GM23338 (cell line): Measurements from ENCODE around the gene KIF2A. TPM values are rescaled to one million over a fixed set of nuclear protein-coding genes. Genes with fewer than 3 reads are reported as not detected.

Experiments
- ATAC-seq: fragments of 200-7000 bp; cut with Tn5 transposase; 3 replicates; pipeline ENCODE4 v1.9.1; 2020
- DNase-seq: peaks from one replicate; pipeline ENCODE4 v3.0.0-alpha.2; 2015; ENCODE audit warnings: low spot score
- H2AFZ ChIP-seq: fragments of 200-600 bp; sonication (generic); 2 replicates; pipeline ENCODE4 v1.8.0; 2016; ENCODE audit warnings: antibody characterized with exemption, mild to moderate bottlenecking, moderate library complexity
- H3F3A ChIP-seq: fragments of 200-600 bp; sonication (generic); replicated peaks from 2 replicates; pipeline ENCODE4 v1.8.0; 2017; ENCODE audit warnings: antibody characterized with exemption, mixed run types, low read depth
- H3K27ac ChIP-seq: fragments of 200-600 bp; sonication (generic); 2 replicates; pipeline ENCODE4 v1.6.1; 2016; ENCODE audit warnings: low read depth
- H3K27me3 ChIP-seq: fragments of 200-600 bp; sonication (generic); 2 replicates; pipeline ENCODE4 v1.8.0; 2016; ENCODE audit warnings: mild to moderate bottlenecking, mixed run types, moderate library complexity; ENCODE audit not compliant: insufficient read depth
- H3K36me3 ChIP-seq: fragments of 200-600 bp; sonication (generic); 2 replicates; pipeline ENCODE4 v1.8.0; 2016; ENCODE audit warnings: mild to moderate bottlenecking; ENCODE audit not compliant: insufficient read depth
- H3K4me1 ChIP-seq: fragments of 200-600 bp; sonication (generic); 2 replicates; pipeline ENCODE4 v1.8.0; 2016; ENCODE audit warnings: mild to moderate bottlenecking, moderate library complexity; ENCODE audit not compliant: insufficient read depth
- H3K4me2 ChIP-seq: fragments of 200-600 bp; sonication (generic); 2 replicates; pipeline ENCODE4 v1.7.1; 2017; ENCODE audit warnings: mixed run types
- H3K4me3 ChIP-seq: fragments of 200-600 bp; sonication (generic); 2 replicates; pipeline ENCODE4 v1.6.1; 2016; ENCODE audit warnings: mixed run types
- H3K79me2 ChIP-seq: fragments of 200-600 bp; sonication (generic); replicated peaks from 2 replicates; pipeline ENCODE4 v1.8.0; 2017; ENCODE audit warnings: mild to moderate bottlenecking; ENCODE audit not compliant: insufficient read depth
- H3K9me2 ChIP-seq: fragments of 200-600 bp; sonication (generic); 2 replicates; pipeline ENCODE4 v1.8.0; 2017; ENCODE audit not compliant: insufficient read depth
- H4K20me1 ChIP-seq: fragments of 200-600 bp; sonication (generic); replicated peaks from 2 replicates; pipeline ENCODE4 v1.8.0; 2017; ENCODE audit warnings: mild to moderate bottlenecking; ENCODE audit not compliant: insufficient read depth
- H3K27ac Mint-ChIP-seq: 2 replicates; pipeline ENCODE4 v1.8.0; 2020; ENCODE audit warnings: inconsistent platforms, mild to moderate bottlenecking, moderate library complexity, mixed read lengths
- H3K27me3 Mint-ChIP-seq: 3 replicates; pipeline ENCODE4 v1.8.0; 2022; ENCODE audit warnings: low read depth, mild to moderate bottlenecking, moderate library complexity, mixed read lengths, inconsistent platforms; ENCODE audit not compliant: insufficient read depth, poor library complexity
- H3K36me3 Mint-ChIP-seq: 3 replicates; pipeline ENCODE4 v1.8.0; 2021; ENCODE audit warnings: low read depth, mild to moderate bottlenecking, inconsistent platforms, moderate library complexity, mixed read lengths
- H3K4me1 Mint-ChIP-seq: 3 replicates; pipeline ENCODE4 v1.8.0; 2020; ENCODE audit warnings: mild to moderate bottlenecking, inconsistent platforms, mixed read lengths
- H3K4me3 Mint-ChIP-seq: 3 replicates; pipeline ENCODE4 v1.8.0; 2021; ENCODE audit warnings: moderate library complexity, mild to moderate bottlenecking, inconsistent platforms, mixed read lengths
- H3K9me3 Mint-ChIP-seq: 3 replicates; pipeline ENCODE4 v1.8.0; 2020; ENCODE audit warnings: moderate library complexity, mild to moderate bottlenecking, inconsistent platforms, mixed read lengths
- CREB1 ChIP-seq: fragments of 250-450 bp; sonication (Bioruptor Pico); IDR thresholded peaks from 2 replicates; pipeline ENCODE4 v1.5.0; 2020; ENCODE audit warnings: low read depth, mild to moderate bottlenecking, moderate library complexity
- CTCF ChIP-seq, 2 experiments: fragments of 200-600 bp in 1 of 2; sonication (generic) in 1 of 2; conservative IDR thresholded peaks; 2 replicates each; pipeline versions ENCODE4 v1.5.1 to v1.6.1; 2016 to 2017; ENCODE audit warnings: antibody characterized with exemption in 2 of 2, low read depth in 2 of 2, mild to moderate bottlenecking in 2 of 2, moderate library complexity in 1 of 2
- EZH2phosphoT487 ChIP-seq: fragments of 200-600 bp; sonication (generic); IDR thresholded peaks from one replicate; pipeline ENCODE4 v1.8.1; 2018; ENCODE audit warnings: antibody characterized with exemption; ENCODE audit not compliant: unreplicated experiment
- JUNB ChIP-seq: IDR thresholded peaks from one replicate; pipeline ENCODE4 v1.6.1; 2016; ENCODE audit warnings: antibody characterized with exemption; ENCODE audit not compliant: unreplicated experiment
- NANOG ChIP-seq: IDR thresholded peaks from 2 replicates; pipeline ENCODE4 v1.6.1; 2016; ENCODE audit warnings: antibody characterized with exemption, borderline replicate concordance
- REST ChIP-seq: IDR thresholded peaks from one replicate; pipeline ENCODE4 v1.6.1; 2018; ENCODE audit warnings: antibody characterized with exemption; ENCODE audit not compliant: unreplicated experiment
- STAT1 ChIP-seq: IDR thresholded peaks from one replicate; pipeline ENCODE4 v1.6.1; 2016; ENCODE audit warnings: antibody characterized with exemption; ENCODE audit not compliant: unreplicated experiment
- ZNF114 ChIP-seq: fragments of 250-450 bp; sonication (Bioruptor Pico); IDR thresholded peaks from 2 replicates; pipeline ENCODE4 v1.5.0; 2020; ENCODE audit warnings: mild to moderate bottlenecking, moderate library complexity
- ZNF331 ChIP-seq: fragments of 250-450 bp; sonication (Bioruptor Pico); IDR thresholded peaks from 2 replicates; pipeline ENCODE4 v1.5.0; 2020; ENCODE audit warnings: low read depth, mild to moderate bottlenecking, moderate library complexity
- ZNF462 ChIP-seq: fragments of 250-450 bp; sonication (Bioruptor Pico); IDR thresholded peaks from 2 replicates; pipeline ENCODE4 v1.5.0; 2020; ENCODE audit warnings: mild to moderate bottlenecking, moderate library complexity
- polyA plus RNA-seq: library from polyadenylated mRNA; unstranded; fragments of >200 nt; fragmentation: Nextera tagmentation; extraction: Ambion mirVana; gene quantifications from 2 replicates; pipeline ENCODE4 v1.2.1, GENCODE V29; 2016
- total RNA-seq: library from RNA; depleted of rRNA; stranded (reverse); fragments of >200 nt; shearing (Covaris generic); gene quantifications from 2 replicates; pipeline ENCODE4 v1.2.3, GENCODE V29; 2014

Gene KIF2A
- total and polyA plus RNA-seq, 2 experiments from 2014 or later: 120 to 122 TPM

- Histone ChIP-seq H3K9me2 (no peaks in the 10 kb centered on the region), H3K79me2 (peaks cover 100% of the 10 kb centered on the region), H3K27ac (no peak overlapping the region), H2AFZ (no peak overlapping the region), H4K20me1 (peaks cover 68% of the 10 kb centered on the region), H3K27me3 (no peaks in the 10 kb centered on the region), H3K4me1 (peaks cover 23% of the 10 kb centered on the region), H3K4me3 (no peak overlapping the region), H3K4me2 (no peak overlapping the region), H3K36me3 (no peaks in the 10 kb centered on the region), H3F3A (no peaks in the 10 kb centered on the region)
- H3K9me3 Mint-ChIP-seq: no peaks in the 10 kb centered on the region
- TF ChIP-seq EZH2phosphoT487: no peak
- no peak for TF ChIP-seq STAT1
- TF ChIP-seq ZNF331 (CRISPR knock-in tag): no peak
- peaks cover 43% of the 10 kb centered on the region for H3K4me1 Mint-ChIP-seq
- H3K4me3 Mint-ChIP-seq: no peak overlapping the region
- H3K27ac Mint-ChIP-seq: no peak overlapping the region
- H3K27me3 Mint-ChIP-seq: no peaks in the 10 kb centered on the region
- DNase-seq: no peak
- peaks cover 14% of the 10 kb centered on the region for H3K36me3 Mint-ChIP-seq
- no peak for ATAC-seq
Measured at GRCh38 chr5:62312674-62313073, 6.7 kb downstream of the KIF2A start.

- H3F3A ChIP-seq: no peaks in the 10 kb centered on the region
- no peaks in the 10 kb centered on the region for H3K9me3 Mint-ChIP-seq
- DNase-seq: no peak
- ATAC-seq: no peak
- H3K9me2 ChIP-seq: no peaks in the 10 kb centered on the region
- H3K4me3 ChIP-seq: no peak overlapping the region
- peaks cover 100% of the 10 kb centered on the region for H3K79me2 ChIP-seq
- H2AFZ ChIP-seq: no peak overlapping the region
- H3K27me3 ChIP-seq: no peaks in the 10 kb centered on the region
- no peak overlapping the region for H3K4me3 Mint-ChIP-seq
- peaks cover 4% of the 10 kb centered on the region for H3K36me3 Mint-ChIP-seq
- H3K36me3 ChIP-seq: no peaks in the 10 kb centered on the region
- H3K4me1 Mint-ChIP-seq: peaks cover 30% of the 10 kb centered on the region
- H3K27me3 Mint-ChIP-seq: no peaks in the 10 kb centered on the region
- H3K27ac ChIP-seq: no peak overlapping the region
- no peak overlapping the region for H3K27ac Mint-ChIP-seq
- no peak overlapping the region for H3K4me2 ChIP-seq
- peaks cover 65% of the 10 kb centered on the region for H4K20me1 ChIP-seq
- peaks cover 21% of the 10 kb centered on the region for H3K4me1 ChIP-seq
- TF ChIP-seq JUNB (no peak), CTCF (conservative IDR thresholded peaks at IDR 0.05; ENCODE audit: low read depth in 2 of 2) (no peak), STAT1 (no peak), ZNF114 (CRISPR knock-in tag) (no peak), ZNF462 (CRISPR knock-in tag) (no peak), NANOG (no peak), CREB1 (no peak), REST (no peak)
Measured at GRCh38 chr5:62314213-62314830, 8.3 kb downstream of the KIF2A start.
